NCI-H774 (cell line): Measurements from ENCODE around the gene YWHAE.
"Not testable (repeated sequence)": the region's sequence is repeated elsewhere in the genome, so short reads cannot be mapped to it uniquely, and the experiment has no call there.

Experiments used
- DNase-seq: peaks from one replicate; lab custom pipeline; 2025; lab: John Stamatoyannopoulos, UW

Gene YWHAE

DNA sequence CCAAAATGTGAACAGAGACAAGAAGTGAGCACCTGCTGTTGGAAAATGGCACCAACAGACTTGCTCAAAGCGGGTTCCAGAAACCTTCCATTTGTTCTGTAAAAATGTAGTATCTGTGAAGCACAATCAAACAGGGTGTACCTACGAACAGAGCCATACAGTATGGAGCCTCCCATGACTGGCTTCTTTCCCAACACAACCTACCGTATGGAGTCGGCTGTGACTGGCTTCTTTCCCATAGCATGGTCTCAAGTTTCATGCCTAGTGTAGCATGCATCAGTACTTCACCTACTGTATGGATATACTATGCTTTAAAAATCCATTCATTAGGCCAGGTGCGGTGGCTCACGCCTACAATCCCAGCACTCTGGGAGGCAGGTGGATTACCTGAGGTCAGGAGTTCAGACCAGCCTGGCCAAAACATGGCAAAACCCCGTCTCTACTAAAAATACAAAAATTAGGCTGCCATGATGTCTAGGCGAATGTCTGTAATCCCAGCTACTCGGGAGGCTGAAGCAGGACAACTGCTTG, 26.2 kb downstream of the YWHAE start:
- no peak for DNase-seq

DNA sequence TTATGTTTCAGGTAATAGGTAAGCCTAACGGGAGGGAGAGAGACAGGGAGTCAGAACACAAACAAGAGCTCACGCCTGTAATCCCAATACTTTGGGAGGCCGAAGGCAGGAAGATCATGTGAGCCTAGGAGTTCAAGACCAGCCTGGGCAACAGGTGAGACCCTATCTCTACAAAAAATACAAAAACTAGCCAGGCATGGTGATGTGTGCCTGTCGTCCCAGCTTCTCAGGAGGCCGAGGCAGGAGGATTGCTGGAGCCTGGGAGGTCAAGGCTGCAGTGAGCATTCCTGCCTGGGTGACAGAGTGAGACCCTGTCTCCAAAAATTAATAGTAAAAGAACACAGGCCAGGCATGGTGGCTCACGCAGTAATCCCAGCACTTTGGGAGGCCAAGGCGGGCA, 27.4 kb downstream of the YWHAE start:
- DNase-seq = no peak

DNA sequence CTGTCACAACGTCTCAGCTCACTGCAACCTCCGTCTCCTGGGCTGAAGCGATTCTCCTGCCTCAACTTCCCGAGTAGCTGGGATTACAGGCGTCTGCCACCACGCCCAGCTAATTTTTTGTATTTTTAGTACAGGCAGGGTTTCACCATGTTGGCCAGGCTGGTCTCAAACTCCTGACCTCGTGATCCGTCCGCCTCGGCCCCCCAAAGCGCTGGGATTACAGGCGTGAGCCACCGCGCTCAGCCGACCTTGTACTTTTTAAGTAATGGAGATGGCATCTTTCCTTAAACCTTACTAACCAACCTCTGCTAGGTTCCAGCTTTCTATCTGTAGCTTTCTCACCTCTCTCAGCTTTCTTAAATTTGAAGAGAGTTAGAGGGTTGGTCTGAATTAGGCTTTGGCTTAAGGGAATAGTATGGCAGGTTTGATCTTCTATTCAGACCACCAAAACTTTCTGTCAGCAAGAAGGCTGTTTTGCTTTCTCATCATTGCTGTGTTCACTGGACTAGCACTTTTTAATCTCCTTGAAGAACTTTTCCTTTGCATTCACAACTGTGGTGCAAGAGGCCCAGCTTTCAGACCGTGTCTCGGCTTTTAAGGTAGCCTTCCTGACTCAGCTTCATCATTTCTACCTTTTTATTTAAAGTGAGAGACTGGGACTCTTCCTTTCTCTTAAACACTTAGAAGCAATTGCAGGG, 28.0 kb downstream of the YWHAE start:
- DNase-seq = no peak

DNA sequence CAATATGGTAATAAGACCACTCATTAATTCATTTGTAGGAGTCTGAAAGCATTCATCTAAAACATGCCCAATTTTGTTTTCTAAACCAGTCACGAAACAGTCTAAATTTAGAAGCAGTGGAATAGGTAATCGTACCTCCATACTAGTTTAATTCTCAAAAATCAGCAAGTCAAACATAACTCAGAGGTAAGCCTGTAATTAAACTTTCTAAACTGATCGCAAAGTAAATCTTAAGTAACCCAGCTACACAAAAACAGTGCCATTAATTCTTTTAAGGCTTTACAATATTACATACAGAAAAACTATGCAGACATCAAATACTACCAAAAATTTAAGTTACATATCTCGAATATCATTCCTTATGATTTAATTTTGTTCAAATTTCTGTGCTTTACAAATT, 31.4 kb downstream of the YWHAE start:
- DNase-seq = no peak

DNA sequence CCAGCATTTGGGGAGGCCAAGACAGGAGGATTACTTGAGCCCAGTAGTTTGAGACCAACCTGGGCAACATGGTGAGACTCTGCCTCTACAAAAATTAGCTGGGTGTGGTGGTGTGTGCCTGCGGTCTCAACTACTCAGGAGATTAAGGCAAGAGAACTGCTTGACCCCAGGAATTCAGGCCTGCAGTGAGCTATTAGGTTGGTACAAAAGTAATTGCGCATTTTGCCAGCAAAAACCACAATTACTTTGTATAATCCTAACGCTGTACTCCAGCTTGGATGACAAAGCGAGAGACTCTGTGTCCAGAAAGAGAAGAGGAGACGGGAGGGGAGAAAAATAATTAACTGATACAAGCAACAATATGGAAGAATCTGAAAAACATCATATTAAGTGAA, 32.7 kb downstream of the YWHAE start:
- no peak for DNase-seq

DNA sequence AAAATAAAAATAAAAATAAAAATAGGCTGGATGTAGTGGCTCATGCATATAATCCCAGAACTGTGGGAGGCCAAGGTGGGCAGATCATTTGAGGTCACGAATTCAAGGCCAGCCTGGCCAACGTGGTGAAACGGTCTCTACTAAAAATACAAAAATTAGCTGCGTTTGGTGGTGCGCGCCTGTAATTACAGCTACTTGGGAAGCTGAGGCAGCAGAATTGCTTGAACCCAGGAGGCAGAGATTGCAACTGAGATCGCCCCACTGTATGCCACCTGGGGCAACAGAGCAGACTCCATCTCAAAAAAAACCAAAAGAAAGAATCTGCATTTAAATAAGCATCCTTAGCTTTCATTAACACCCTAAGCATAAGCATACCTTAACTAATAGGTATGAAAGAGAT, 33.8 kb downstream of the YWHAE start:
- no peak for DNase-seq

DNA sequence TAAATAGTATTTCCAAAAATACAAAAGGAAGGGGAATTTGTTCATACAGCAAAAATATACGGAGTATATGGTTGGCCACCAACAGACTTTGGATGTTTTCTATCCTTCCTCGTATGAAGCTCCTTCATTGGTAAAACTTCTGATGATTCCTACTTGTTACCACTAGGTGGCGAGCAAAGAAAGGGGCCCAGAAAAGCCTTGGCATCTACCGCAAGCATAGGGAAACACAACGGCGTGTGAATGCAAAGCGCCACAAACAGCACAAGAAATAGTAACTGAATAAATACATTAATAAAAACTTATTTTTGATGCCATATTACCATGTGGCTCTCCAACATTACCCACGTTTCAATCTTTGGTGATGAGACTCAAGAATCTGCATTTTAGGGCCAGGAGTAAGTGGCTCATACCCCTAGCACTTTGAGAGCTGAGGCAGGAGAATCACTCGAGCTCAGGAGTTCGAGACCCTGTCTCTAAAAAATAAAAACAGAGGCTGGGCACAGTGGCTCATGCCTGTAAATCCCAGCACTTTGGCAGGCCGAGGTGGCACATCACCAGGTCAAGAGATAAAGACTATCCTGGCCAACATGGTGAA, 34.5 kb downstream of the YWHAE start:
- DNase-seq = peak; percentile 35

DNA sequence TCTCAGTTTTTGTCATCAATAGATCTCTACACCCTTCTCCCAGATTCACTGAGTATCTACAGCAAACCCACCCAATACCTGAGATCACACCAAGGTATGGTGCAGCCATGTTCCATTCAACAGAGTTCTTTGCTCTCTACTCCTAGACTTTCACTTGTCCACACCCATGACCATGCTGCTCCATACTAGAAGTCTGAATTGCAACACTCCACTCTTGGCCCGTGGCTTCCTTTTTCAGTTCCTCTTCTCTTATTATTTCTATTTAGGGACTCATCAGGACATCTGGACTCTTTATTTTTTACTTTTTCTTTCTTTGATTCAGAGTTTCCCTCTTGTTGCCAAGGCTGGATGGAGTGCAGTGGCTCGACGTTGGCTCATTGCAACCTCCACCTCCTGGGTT, 37.1 kb downstream of the YWHAE start:
- no peak for DNase-seq

DNA sequence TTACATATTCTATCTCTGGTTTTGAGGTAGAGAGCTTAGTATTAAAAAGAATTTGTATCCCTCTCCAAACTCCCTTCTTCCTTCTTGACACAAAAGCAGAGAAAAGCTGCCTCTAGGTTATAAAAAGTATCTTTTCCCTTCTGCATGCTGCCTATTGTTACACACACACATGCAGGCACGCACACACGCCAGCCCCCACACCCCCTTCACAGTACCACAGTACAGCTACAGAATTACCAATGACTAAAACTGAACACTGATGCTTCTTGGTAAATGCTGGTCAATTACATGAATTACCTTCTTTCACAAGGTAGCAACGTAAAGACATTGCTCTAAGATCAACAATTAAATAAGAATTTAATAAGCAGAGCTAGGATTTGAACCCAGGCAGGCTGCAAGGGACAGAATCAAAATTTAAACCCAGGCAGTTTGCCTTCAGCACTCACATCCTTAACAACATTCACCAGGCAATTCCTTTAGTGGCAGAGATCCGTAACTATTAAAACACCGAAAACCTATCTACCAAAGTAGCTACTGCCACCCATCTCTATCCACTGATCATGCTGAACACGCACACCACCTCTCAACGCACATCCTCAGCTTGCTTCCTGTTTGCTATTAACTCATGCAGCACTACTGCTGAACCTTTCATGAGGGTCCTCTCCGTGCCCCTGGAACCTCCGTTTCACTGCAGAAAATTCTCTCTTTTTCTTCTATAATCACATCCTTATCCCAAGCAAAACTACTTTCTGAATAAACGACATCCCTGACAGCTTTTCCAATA, 37.8 kb downstream of the YWHAE start:
- DNase-seq = no peak

DNA sequence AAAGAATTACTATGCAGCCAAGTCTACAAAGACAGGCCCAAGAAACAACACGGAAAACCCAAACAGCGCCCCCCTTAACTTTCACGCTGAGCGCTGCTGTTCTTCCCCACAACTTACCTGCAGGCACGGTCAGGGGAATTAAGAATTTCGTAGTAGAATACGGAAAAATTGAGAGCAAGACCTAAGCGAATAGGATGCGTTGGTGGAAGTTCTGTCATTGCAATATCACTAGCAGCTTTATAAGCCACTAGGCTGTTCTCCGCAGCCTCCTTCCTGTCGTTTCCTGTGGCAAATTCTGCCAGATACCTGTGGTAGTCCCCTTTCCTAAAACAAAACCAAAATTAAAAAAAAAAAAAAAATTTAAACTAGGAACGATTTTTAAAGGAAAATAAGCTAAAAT, 39.0 kb downstream of the YWHAE start:
- DNase-seq = no peak

DNA sequence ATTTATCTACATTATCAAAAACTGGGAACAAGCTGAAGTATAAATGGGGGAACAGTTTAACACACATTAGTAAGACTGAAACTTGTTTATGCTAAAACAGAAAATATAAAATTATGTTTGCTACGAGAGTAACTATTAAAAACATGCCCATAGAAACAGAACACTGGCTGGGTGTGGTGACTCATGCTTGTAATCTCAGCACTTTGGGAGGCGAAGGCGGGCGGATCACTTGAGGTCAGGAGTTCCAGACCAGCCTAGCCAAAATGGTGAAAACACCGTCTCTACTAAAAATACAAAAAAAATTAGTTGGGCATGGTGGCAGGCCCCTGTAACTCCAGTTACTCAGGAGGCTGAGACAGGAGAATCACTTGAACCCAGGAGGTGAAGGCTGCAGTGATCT, 39.7 kb downstream of the YWHAE start:
- not testable (repeated sequence) for DNase-seq

DNA sequence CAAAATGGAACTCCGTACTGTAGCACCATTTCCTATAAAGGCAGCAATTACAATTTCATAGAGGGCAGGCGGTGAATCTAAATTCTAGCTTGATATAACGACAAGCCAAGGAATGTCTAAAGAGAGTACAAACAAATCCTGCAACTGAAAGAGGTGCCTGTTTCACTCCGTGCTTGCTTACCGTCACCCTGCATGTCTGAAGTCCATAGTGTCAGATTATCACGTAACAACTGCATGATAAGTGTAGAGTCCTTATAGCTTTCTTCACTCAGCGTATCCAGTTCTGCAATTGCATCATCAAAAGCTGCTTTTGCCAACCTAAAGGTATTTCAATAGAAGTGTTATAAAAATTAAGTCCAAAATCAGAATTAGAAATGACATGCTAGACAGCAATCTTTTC, 46.0 kb downstream of the YWHAE start:
- no peak for DNase-seq

DNA sequence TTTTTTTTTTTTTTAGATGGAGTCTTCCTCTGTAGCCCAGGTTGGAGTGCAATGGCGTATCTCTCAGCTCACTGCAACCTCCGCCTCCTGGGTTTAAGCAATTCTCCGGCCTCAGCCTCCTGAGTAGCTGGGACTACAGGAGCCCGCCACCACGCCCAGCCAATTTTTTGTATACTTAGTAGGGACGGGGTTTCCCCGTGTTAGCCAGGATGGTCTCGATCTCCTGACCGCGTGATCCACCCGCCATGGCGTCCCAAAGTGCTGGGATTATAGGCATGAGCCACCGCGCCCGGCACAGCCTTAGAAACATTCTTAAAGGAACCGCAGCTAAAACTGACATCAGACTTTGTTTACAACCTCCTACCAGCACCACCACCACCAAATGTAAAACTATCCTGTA, 47.5 kb downstream of the YWHAE start:
- not testable (repeated sequence) for DNase-seq

DNA sequence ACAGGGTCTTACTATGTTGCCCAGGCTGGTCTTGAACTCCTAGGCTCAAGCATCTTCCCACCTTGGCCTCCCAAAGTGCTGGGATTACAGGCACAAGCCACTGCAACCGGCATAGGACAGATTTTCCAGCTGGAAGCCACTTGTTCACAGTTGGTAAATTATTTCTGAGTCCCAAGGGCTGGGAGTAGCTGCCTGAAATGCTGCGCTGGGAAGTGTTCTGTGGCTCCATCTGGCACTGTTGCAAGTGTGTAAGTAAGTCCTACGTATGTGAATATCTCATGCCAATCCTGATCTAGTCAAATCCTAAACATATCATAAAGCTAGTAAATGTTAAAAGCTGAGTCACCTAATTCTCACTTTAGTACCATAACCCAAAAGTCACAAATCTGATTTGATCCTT, 48.1 kb downstream of the YWHAE start:
- DNase-seq = no peak

DNA sequence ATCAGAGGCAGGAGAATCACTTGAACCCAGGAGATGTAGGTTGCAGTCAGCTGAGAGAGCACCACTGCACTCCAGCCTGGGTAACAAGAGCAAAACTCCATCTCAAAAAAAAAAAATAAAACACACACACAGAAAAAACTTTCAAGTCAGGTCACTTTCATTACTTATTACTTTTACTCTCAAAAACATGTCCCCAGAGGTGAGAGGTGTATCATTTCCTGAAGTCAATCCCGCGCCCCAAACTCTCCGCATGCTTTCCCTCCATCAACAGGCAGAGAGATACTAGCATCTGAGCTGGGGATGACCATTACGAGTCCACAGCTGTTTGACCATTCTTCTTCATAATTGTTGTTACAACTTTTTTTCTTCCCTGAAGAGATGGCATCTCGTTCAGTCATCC, 48.7 kb downstream of the YWHAE start:
- no peak for DNase-seq

DNA sequence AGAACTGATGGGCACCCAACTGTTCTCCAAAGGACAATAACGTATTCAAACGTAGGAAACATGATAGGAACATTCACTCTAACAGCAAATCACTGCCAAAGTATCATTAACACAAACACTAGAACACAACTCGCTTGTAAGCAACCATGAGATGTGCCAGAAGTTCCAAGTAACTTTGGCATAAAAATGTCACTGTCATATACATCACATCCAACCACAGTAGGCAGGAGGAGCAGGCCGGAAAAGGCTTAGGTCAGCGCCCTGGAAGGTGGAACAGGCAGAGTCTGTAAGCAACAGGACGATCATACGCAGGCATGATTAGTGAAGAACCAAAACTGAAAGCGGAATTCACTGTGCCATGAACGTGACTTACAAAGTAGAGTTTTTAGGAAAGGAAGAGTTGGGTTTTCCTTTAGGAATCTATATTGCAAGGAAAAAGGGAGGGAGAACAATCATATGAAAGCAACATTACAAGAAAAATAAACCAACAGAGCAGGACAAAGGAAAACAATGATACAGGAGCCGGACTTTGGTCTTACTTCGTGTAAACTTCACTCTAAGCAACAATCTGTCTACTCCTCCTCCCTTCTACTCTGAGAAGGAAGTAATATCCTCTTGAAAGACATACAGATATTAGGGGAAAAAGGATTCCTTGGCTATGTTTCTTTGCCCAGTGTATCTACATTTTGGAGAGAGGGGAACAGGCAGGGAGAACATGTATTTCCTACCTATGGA, 52.3 kb downstream of the YWHAE start:
- DNase-seq = no peak

DNA sequence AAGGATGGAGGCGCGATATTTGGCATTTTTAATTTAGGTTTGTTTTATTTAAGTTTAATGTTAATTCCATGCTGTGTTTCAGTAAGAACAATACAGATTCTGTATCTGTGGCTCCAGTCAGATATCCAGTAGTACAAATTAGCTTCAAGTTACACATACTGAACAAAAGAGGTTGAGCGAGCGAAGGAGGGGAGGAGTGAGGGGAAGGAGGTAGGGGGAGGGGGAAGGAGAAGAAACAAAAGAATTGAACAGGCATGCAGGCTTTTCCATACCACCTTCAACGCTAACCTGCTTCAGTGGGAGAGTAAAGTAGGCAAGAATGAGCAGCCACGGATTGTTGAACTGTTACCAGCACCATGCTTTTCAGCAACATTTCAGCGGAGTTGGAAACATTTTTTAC, 55.5 kb downstream of the YWHAE start:
- DNase-seq = no peak

DNA sequence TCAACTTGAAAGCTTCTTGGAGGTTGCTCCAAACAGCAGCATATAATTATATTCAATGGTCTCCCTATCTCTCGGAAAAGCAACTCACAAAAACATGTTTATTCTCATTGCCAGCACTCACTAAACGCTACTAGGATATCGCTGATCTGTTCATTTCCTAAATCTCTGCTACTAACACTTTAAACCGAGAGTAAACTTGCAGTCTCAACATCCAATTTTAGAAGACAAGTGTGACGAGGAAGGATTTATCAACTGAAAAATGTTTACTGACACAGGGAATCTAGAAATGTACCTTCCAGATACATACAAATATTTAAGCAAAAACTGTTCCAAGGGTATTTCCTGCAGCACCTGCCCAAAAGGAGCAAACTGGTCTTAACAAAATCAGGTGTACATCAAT, 56.5 kb downstream of the YWHAE start:
- DNase-seq = no peak

DNA sequence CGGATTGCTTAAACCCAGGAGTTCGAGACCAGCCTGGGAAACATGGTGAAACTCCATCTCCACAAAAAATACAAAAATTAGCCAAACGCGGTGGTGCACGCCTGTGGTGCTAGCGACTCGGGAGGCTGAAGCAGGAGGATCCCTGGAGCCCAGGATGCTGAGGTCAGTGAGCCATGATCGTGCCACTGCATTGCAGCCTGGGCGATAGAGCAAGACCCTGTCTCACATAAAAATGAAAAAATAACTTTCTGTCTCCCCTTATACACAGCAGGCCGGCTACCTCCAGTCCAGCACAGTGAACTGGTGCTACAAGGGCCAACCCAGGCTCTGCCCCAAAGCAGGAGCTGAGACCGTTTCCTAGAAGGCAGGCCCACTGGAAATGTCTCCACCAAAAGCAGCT, 59.7 kb downstream of the YWHAE start:
- no peak for DNase-seq

DNA sequence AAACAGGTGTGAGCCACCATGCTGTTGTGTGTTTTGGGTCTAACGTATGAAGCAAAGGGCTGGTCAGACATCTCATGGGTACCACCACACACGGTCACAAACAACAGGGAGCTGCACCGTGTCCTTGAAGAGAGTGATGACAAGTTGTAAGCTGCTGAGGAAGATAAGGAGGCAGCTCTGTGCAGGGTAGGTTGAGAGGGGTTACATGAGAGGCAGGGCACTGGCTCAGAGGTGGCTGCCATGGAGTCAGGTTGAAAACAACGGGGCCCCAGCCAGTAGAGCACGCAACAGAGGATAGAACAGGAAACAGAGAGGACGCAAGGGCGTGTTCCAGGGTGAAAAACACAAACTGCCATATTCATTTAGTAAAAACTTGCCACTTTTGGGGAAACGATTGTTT, 68.3 kb downstream of the YWHAE start:
- DNase-seq = no peak

DNA sequence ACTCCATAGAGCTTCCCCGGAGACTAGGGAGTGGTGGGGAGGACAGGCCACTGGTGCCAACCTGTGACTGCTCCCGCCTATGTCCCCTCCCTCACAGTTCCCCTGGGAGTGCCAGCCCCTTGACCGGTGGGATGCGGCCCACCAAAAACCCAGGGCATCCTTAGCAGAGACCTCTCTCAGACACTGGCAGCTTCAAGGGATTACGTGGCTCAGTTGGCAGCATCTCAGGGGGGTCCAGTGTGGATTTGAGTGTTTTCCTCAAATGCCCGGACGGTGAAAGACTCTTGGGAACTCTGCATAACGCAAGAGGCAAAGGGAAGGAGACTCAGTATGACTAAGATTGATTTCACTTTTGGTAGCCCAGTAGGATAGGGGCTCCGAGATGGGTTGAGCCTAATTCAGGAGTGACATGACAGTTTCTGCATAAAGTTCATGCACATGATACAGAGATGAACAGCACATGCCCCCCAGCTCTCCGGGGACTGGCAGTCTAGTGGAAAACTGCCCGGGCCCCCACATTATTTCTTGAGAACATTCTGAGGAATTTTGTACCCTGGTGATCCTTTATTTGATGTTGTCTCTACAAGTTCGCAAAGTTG, 70.2 kb downstream of the YWHAE start:
- no peak for DNase-seq

DNA sequence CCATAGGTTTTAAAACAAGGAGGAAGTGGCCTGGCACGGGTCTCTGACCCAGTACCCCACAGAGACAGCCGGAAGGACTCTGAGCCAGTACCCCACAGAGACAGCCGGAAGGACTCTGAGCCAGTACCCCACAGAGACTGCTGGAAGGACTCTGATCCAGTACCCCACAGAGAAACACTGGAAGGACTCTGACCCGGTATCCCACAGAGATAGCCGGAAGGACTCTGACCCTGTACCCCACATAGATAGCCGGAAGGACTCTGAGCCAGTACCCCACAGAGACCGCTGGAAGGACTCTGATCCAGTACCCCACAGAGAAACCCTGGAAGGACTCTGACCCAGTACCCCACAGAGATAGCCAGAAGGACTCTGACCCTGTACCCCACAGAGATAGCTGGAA, 71.6 kb downstream of the YWHAE start:
- no peak for DNase-seq
